CD4-positive, alpha-beta T cell (primary cell): ENCODE data around the gene MYOT. TPM values are rescaled to one million over a fixed set of nuclear protein-coding genes. Genes with fewer than 3 reads are reported as not detected.

Experiments used
- ATAC-seq: fragments of 200-7000 bp; cut with Tn5 transposase; one replicate; pipeline ENCODE4 v1.10.0; 2022; ENCODE audit warnings: mild to moderate bottlenecking; ENCODE audit not compliant: poor library complexity
- CTCF ChIA-PET: fragments of 350-600 bp; sonication (Branson Sonifier 250); formaldehyde crosslinking; loops from one replicate; lab custom pipeline; 2021; ENCODE audit warnings: antibody characterized with exemption, inconsistent platforms; lab: Charles Lee
- POLR2A ChIA-PET: fragments of 350-600 bp; sonication (Branson Sonifier 250); formaldehyde crosslinking; loops from one replicate; lab custom pipeline; 2021; ENCODE audit warnings: antibody characterized with exemption, inconsistent platforms; lab: Charles Lee
- DNase-seq, 14 experiments: peaks; one replicate each; pipeline ENCODE4 v3.0.0-alpha.2; 2013 to 2020; ENCODE audit warnings: mixed read lengths in 2 of 14
- H3K27ac ChIP-seq, 2 donors: one replicate each; pipeline versions ENCODE4 v1.5.1 to v1.7.0; 2013; ENCODE audit warnings: low read length in 2 of 2, low read depth in 1 of 2, mild to moderate bottlenecking in 1 of 2
- H3K27me3 ChIP-seq, 2 experiments: 1 replicate in 1 of 2; 2 replicates in 1 of 2; pipeline versions ENCODE4 v1.6.1 to v1.7.0; 2013; ENCODE audit warnings: low read length in 2 of 2, control low read depth in 1 of 2, mild to moderate bottlenecking in 1 of 2, moderate library complexity in 1 of 2; ENCODE audit not compliant: insufficient read depth in 2 of 2, control insufficient read depth in 1 of 2
- H3K36me3 ChIP-seq: one replicate; pipeline ENCODE4 v1.6.1; 2013; ENCODE audit warnings: low read length, control low read depth; ENCODE audit not compliant: insufficient read depth
- H3K4me1 ChIP-seq: one replicate; pipeline ENCODE4 v1.6.1; 2013; ENCODE audit warnings: low read length, control low read depth; ENCODE audit not compliant: insufficient read depth
- H3K4me3 ChIP-seq: one replicate; pipeline ENCODE4 v1.5.1; 2013; ENCODE audit warnings: mild to moderate bottlenecking, low read length, moderate library complexity
- H3K9me3 ChIP-seq, 2 experiments: 1 replicate in 1 of 2; 2 replicates in 1 of 2; pipeline versions ENCODE4 v1.6.1 to v1.7.0; 2013; ENCODE audit warnings: low read length in 2 of 2, mild to moderate bottlenecking in 2 of 2, control low read depth in 1 of 2, moderate library complexity in 1 of 2; ENCODE audit not compliant: control insufficient read depth in 1 of 2, insufficient read depth in 1 of 2
- H3K27ac Mint-ChIP-seq: one replicate; pipeline ENCODE4 v1.8.0; 2020; ENCODE audit warnings: mixed read lengths
- H3K27me3 Mint-ChIP-seq: one replicate; pipeline ENCODE4 v1.8.0; 2021; ENCODE audit warnings: mixed read lengths
- H3K36me3 Mint-ChIP-seq: one replicate; pipeline ENCODE4 v1.8.0; 2021; ENCODE audit warnings: low read depth, mixed read lengths
- H3K4me1 Mint-ChIP-seq: one replicate; pipeline ENCODE4 v1.8.0; 2021; ENCODE audit warnings: low read depth, mixed read lengths
- H3K4me3 Mint-ChIP-seq: one replicate; pipeline ENCODE4 v1.8.0; 2020; ENCODE audit warnings: mild to moderate bottlenecking, mixed read lengths
- H3K9me3 Mint-ChIP-seq: one replicate; pipeline ENCODE4 v1.8.0; 2020; ENCODE audit warnings: mixed read lengths
- CTCF ChIP-seq: fragments of 200-600 bp; IDR thresholded peaks from one replicate; pipeline ENCODE4 v1.8.0; 2022; ENCODE audit warnings: antibody characterized with exemption, mild to moderate bottlenecking
- intact Hi-C, 2 experiments: fragments of 100-400 bp; cut with DNase I in 1 of 2; cut with micrococcal nuclease in 1 of 2; formaldehyde crosslinking; loops; one replicate each; pipeline versions ENCODE4 v1.15.1 to v1.9.0; 2023 to 2025; cut with DNase I, micrococcal nuclease
- total RNA-seq, 174 experiments: library from RNA in 2 of 174; stranded (reverse) in 2 of 174; gene quantifications; one replicate each; pipeline ENCODE4 v1.2.3 and lab custom pipeline; 2021 to 2026

The MYOT gene
- total RNA-seq, 2 experiments from 2014 or later = not detected

- H3K36me3 ChIP-seq = no peaks in the 10 kb centered on the region
- H3K4me3 ChIP-seq = no peak overlapping the region
- Mint-ChIP-seq H3K9me3 (peaks cover 10% of the 10 kb centered on the region), H3K27me3 (no peaks in the 10 kb centered on the region), H3K36me3 (peaks cover 18% of the 10 kb centered on the region), H3K4me3 (no peak overlapping the region), H3K27ac (no peak overlapping the region), H3K4me1 (no peaks in the 10 kb centered on the region)
- no peaks in the 10 kb centered on the region for H3K4me1 ChIP-seq
- no peaks in the 10 kb centered on the region for H3K9me3 ChIP-seq
- no peak for TF ChIP-seq CTCF
- H3K27me3 ChIP-seq = no peaks in the 10 kb centered on the region
- no peak overlapping the region for H3K27ac ChIP-seq
- no peak for DNase-seq
- intact Hi-C loops = no loop called here
- no peak for ATAC-seq
- ChIA-PET CTCF (no interaction called here), POLR2A (no interaction called here)
Measured at GRCh38 chr5:137828180-137828579, 39.5 kb upstream of the MYOT start.

- Histone ChIP-seq H3K27ac (no peak overlapping the region), H3K9me3 (no peaks in the 10 kb centered on the region), H3K27me3 (no peaks in the 10 kb centered on the region), H3K4me3 (no peak overlapping the region), H3K4me1 (no peaks in the 10 kb centered on the region), H3K36me3 (no peaks in the 10 kb centered on the region)
- intact Hi-C loops = no loop called here
- ChIA-PET POLR2A (no interaction called here), CTCF (no interaction called here)
- DNase-seq (no peak), ATAC-seq (no peak)
- Mint-ChIP-seq H3K27me3 (no peaks in the 10 kb centered on the region), H3K27ac (no peak overlapping the region), H3K4me1 (no peaks in the 10 kb centered on the region), H3K36me3 (peaks cover 17% of the 10 kb centered on the region), H3K4me3 (no peak overlapping the region), H3K9me3 (peaks cover 10% of the 10 kb centered on the region)
- no peak for TF ChIP-seq CTCF
Measured at GRCh38 chr5:137828664-137829063, 39.0 kb upstream of the MYOT start.

- Histone ChIP-seq H3K4me1 (no peaks in the 10 kb centered on the region), H3K36me3 (no peaks in the 10 kb centered on the region), H3K27me3 (no peaks in the 10 kb centered on the region), H3K27ac (no peak overlapping the region), H3K9me3 (no peaks in the 10 kb centered on the region), H3K4me3 (no peak overlapping the region)
- ChIA-PET CTCF (no interaction called here), POLR2A (no interaction called here)
- H3K36me3 Mint-ChIP-seq = peaks cover 8% of the 10 kb centered on the region
- no peaks in the 10 kb centered on the region for H3K27me3 Mint-ChIP-seq
- no peak overlapping the region for H3K4me3 Mint-ChIP-seq
- H3K27ac Mint-ChIP-seq = no peak overlapping the region
- H3K4me1 Mint-ChIP-seq = no peaks in the 10 kb centered on the region
- no peak for TF ChIP-seq CTCF
- DNase-seq = no peak
- intact Hi-C loops = no loop called here
- ATAC-seq = no peak
- peaks cover 5% of the 10 kb centered on the region for H3K9me3 Mint-ChIP-seq
Measured at GRCh38 chr5:137831105-137831504, 36.6 kb upstream of the MYOT start.
